ENCODE measurements around the gene PNPLA7. TPM values are rescaled to one million over a fixed set of nuclear protein-coding genes. Genes with fewer than 3 reads are reported as not detected.
"Not testable (repeated sequence)": the region's sequence is repeated elsewhere in the genome, so short reads cannot be mapped to it uniquely, and the experiment has no call there.

PNPLA7 gene
- total RNA-seq, 4 donors from 2014 or later = 10.1 to 23.6 (median 11.6) TPM

- Histone ChIP-seq H3K4me3 (replicated peaks in 1 of 3) (no peak overlapping the region), H3K9me3 (no peaks in the 10 kb centered on the region), H3K27me3 (no peaks in the 10 kb centered on the region), H3K27ac (no peak overlapping the region), H3K4me1 (no peaks in the 10 kb centered on the region), H3K36me3 (peaks cover 5 to 23% of the 10 kb centered on the region in 2 donors)
- intact Hi-C loops (cut with DNase I) = no loop called here
- no peak for DNase-seq
- TF ChIP-seq CTCF (IDR thresholded peaks at IDR 0.05) = no peak
- no peak for TF ChIP-seq POLR2A (IDR thresholded peaks at IDR 0.05)
- 97 to 99% methylated on average over 5 of the region's 5 CpGs for WGBS, 2 donors
These were observed 19.5 kb upstream of the PNPLA7 start for GRCh38 chr9:137569609-137570203.

- H3K27me3 ChIP-seq; DNase-seq; H3K4me1 ChIP-seq; H3K27ac ChIP-seq; intact Hi-C loops (cut with DNase I); H3K4me3 ChIP-seq (replicated peaks in 1 of 3); H3K9me3 ChIP-seq: not testable (repeated sequence)
- WGBS, 2 donors = 90 to 92% methylated on average over 5 of the region's 5 CpGs
- H3K36me3 ChIP-seq = peaks cover 8 to 25% of the 10 kb centered on the region in 2 donors
These were observed 18.2 kb upstream of the PNPLA7 start for GRCh38 chr9:137568445-137568844.

GRCh38 chr9:137564817-137565411 is 14.7 kb upstream of the PNPLA7 start:
- WGBS, 2 donors = 83 to 94% methylated on average over 9 to 10 of the region's 18 CpGs
- no peak for TF ChIP-seq CTCF (IDR thresholded peaks at IDR 0.05)
- TF ChIP-seq POLR2A (IDR thresholded peaks at IDR 0.05) = no peak
- H3K4me1 ChIP-seq = no peaks in the 10 kb centered on the region
- intact Hi-C loops (cut with DNase I) = no loop called here
- H3K9me3 ChIP-seq = no peaks in the 10 kb centered on the region
- no peaks in the 10 kb centered on the region for H3K27me3 ChIP-seq
- H3K4me3 ChIP-seq (replicated peaks in 1 of 3) = no peak overlapping the region
- DNase-seq = no peak
- peaks cover 8 to 18% of the 10 kb centered on the region in 2 donors for H3K36me3 ChIP-seq
- no peak overlapping the region for H3K27ac ChIP-seq

- no peak for TF ChIP-seq CTCF (IDR thresholded peaks at IDR 0.05)
- TF ChIP-seq POLR2A (IDR thresholded peaks at IDR 0.05) = no peak
- no peak overlapping the region for H3K27ac ChIP-seq
- intact Hi-C loops (cut with DNase I) = no loop called here
- H3K27me3 ChIP-seq = no peaks in the 10 kb centered on the region
- H3K4me3 ChIP-seq (replicated peaks in 1 of 3) = no peak overlapping the region
- H3K9me3 ChIP-seq = no peaks in the 10 kb centered on the region
- no peak for DNase-seq
- H3K36me3 ChIP-seq = peaks cover 8 to 18% of the 10 kb centered on the region in 2 donors
- WGBS, 2 donors = 95 to 96% methylated on average over 10 of the region's 10 CpGs
- no peaks in the 10 kb centered on the region for H3K4me1 ChIP-seq
These were observed 13.9 kb upstream of the PNPLA7 start for GRCh38 chr9:137564134-137564533.

- TF ChIP-seq CTCF (IDR thresholded peaks at IDR 0.05) (no peak), POLR2A (IDR thresholded peaks at IDR 0.05) (no peak)
- Histone ChIP-seq H3K36me3 (peaks cover 4 to 16% of the 10 kb centered on the region in 2 donors), H3K27me3 (no peaks in the 10 kb centered on the region), H3K9me3 (no peaks in the 10 kb centered on the region), H3K4me3 (replicated peaks in 1 of 3) (no peak overlapping the region), H3K27ac (no peak overlapping the region), H3K4me1 (no peaks in the 10 kb centered on the region)
- DNase-seq = no peak
- intact Hi-C loops (cut with DNase I) = loop anchor here (10.0 kb wide), 1 partner anchor 57 kb away; the partner anchor contains the start of gene EHMT1
- 96% methylated on average over 4 of the region's 4 CpGs for WGBS, 2 donors
These were observed 7.9 kb upstream of the PNPLA7 start for GRCh38 chr9:137558127-137558526.

All from thyroid gland (tissue), 4 donors.